HG03064 (cell line): ENCODE measurements around the gene AFTPH.

ENCODE experiments used
- ATAC-seq: cut with Tn5 transposase; IDR thresholded peaks from one replicate; pipeline ENCODE4 v1.9.1; 2021; ENCODE audit warnings: low read depth; ENCODE audit not compliant: unreplicated experiment

AFTPH gene

DNA sequence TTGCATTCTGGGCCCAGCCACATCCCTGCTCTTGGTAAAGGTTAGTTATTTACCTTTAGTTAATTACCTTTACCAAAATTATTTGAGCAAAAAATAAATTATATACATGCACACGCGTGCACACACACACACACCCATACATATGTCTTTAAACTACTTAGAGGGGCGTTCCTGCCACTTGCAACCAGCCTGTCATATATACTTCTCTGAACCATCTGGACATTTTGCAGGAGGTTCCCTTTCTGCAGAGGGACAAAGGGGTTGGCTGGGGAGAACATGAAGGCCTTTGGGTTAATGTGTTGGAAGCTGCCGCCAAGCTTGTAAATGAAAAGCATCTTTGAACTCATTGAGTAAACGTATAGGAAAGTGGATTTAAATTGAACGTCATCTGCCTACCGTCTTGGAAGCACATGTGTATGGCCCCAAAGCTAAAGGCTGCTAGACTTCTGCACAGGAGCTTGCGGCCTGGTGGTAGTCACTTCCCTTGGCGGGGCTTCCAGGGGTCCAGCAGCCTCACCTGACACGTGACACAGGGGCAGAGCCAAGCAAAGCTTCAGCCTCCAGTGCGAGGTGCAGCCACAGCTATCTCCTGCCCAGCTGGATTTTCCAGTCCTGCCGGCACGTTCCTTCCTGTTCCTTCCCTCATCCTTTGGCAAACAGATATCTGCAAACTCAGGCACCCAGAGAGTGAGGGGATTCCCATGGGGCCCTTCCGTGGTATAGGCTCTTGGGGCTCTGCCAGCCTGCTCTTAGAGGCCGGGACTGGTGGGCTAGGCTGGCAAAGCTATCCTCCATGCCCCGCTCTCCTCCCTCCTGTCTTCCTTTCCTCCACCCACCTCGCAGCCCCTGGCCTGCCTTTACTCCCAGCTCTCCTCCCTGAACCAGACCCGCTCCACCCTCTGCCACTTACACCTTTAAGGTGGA lies 83.5 kb downstream of the AFTPH start:
- ATAC-seq = no peak

GRCh38 chr2:64608867-64609226 lies 84.7 kb downstream of the AFTPH start:
- ATAC-seq = peak; percentile 4

DNA sequence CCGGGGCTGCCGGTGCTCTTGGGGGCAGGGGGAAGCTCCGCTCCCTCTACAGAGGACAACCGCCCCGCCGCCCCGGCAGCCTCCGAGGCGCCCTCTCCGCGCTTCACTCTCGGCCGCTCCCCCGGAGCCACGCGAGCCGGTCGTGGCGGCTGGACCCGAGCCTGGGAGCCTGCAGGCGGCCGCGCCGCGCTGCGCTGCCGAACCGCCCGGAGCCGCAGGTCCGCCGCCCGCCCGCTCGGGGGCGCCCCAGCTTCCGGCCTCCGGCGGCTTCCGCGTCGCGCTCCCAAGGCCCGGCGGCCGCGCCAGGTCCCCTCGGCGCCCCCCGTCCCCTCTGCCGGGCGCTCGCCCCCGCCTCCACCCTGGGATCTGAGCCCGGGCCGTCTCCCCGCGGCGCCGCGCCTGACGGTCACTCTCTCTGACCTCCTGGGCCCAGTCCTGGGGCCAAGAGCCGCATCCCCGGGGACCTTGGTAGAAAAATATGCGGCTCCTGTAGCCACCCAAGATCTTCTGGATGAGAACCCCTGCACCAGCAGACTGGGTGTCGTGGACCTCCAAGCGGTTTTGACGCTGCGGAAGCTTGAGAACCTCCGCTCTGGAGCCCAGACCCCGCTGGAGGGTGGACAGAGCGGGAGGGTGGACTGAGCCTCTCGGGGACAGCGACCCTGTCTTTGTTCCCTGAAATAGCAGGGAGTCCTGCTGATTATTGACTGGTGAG lies 85.3 kb downstream of the AFTPH start:
- ATAC-seq = peak; percentile 31

DNA sequence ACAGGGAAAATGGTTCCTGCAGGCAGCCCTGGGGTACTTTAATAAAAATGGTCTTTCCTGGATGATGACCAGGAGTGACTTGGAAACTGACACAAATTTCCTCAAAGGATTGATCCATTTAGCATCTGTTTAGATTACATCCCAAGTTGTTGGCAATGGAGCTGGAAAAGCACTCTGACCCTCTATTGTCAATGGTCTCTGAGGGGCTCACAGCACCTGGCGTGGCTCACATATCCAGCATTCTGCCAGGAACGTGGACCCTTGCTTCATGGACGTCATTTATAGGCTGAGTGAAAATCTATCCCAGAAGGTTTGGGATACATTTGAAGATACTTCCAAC lies 85.8 kb downstream of the AFTPH start:
- no peak for ATAC-seq

- ATAC-seq = no peak
These were observed 86.3 kb downstream of the AFTPH start for GRCh38 chr2:64610316-64610855.

DNA sequence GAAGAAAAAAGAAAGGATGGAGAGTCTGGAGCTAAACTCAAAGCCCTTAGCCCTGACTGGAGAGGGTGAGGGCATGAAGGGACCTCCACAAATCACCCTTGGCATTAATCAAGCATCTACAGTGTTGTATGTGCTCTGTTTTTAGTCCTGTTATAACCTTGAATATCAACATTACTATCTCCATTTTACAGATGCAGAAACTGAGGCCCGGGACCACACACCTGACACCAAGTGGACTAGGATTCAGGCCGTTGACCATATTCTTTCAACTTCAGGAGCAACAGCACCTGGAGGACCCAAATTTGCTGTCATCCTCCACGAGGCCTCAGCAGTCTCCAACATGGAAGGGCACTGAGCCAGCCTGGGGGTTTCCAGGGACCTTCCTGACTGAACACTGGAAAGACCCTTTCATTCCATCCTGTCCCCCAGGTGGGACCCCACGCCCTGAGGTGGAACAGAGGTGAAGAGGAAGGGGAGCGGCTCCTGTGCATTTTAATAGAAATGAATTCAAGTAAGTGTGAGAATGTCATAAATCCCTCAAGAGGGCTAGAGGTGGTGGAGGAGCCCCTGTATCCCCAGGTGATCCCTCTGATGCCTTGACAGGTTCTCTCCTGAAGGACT lies 88.6 kb downstream of the AFTPH start:
- no peak for ATAC-seq

DNA sequence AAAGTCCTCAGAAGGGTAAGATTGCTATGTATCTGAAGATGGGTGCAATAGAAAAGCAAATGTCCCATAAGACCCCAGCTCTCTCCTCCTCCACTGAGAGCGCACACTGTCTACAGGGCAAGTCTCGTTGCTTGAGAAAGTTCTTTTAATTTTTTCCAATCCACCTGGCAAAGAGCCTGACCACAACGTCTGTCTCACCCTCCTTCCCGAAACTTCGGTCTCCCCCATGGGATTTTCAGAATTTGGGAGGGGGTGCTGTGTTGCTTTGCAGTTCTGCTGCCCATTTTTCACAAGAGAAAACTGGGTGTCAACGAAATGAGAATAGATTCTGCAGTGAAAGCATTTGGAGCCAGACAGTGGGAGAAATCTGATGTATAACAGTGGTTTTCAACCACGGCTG lies 89.1 kb downstream of the AFTPH start:
- ATAC-seq = no peak

DNA sequence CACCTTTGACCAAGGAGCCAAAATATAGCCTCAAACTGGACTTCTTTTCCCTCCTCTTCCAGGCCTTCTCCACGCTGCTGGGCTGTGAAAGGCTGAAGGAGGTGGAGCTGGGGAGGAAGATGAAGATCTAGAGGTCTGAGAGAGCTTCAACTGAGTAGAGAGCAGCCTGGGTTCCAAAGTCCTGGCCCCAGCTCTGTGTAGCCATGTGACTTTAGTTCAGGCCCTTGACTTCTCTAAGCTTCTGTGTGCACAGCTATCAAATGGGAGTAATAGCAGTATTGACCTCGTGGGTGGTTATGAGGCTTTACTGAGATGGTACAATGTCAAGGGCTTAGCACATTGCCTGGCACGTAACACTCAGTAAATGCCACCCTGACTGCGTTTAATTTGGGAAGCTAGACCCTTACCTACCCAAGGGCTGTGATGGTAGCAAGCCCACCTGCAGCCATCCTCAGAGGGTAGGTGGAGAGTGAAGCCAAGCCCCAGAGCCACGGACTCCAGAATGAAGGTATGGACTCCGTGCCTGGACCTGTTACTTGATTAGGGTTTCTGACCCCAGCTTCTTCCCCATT lies 91.2 kb downstream of the AFTPH start:
- no peak for ATAC-seq

- ATAC-seq = no peak
These were observed 91.9 kb downstream of the AFTPH start for GRCh38 chr2:64615844-64616536.

GRCh38 chr2:64617631-64618151 lies 93.6 kb downstream of the AFTPH start:
- no peak for ATAC-seq

GRCh38 chr2:64620661-64621060 lies 96.5 kb downstream of the AFTPH start:
- ATAC-seq = no peak

- ATAC-seq = no peak
These were observed 98.5 kb downstream of the AFTPH start for GRCh38 chr2:64622443-64623241.

GRCh38 chr2:64623242-64623850 lies 99.2 kb downstream of the AFTPH start:
- no peak for ATAC-seq

- ATAC-seq = no peak
These were observed 100.0 kb downstream of the AFTPH start for GRCh38 chr2:64624108-64624610.

GRCh38 chr2:64624862-64625261 lies 100.7 kb downstream of the AFTPH start:
- ATAC-seq = no peak

GRCh38 chr2:64625299-64626145 lies 101.4 kb downstream of the AFTPH start:
- no peak for ATAC-seq

- ATAC-seq = no peak
These were observed 102.2 kb downstream of the AFTPH start for GRCh38 chr2:64626146-64626809.
